K562 (cell line): ENCODE data around the gene VSIG4. TPM values are rescaled to one million over a fixed set of nuclear protein-coding genes. Genes with fewer than 3 reads are reported as not detected.
A peak's percentile ranks its signal among the peaks of the same experiment; 100 is the strongest.

Experiments used
- CTBP1 ChIP-seq: fragments of 450-650 bp; IDR thresholded peaks from 2 replicates; pipeline ENCODE4 v1.6.1; 2016; ENCODE audit warnings: borderline replicate concordance
- ETV1 ChIP-seq: fragments of 450-650 bp; conservative IDR thresholded peaks from 2 replicates; pipeline ENCODE4 v1.6.1; 2016; ENCODE audit warnings: missing genetic modification characterization, control low read depth, low read depth, missing compliant biosample characterization
- HMG20A ChIP-seq: fragments of 450-650 bp; formaldehyde crosslinking; conservative IDR thresholded peaks from 2 replicates; pipeline ENCODE4 v1.4.0; 2020; ENCODE audit warnings: mild to moderate bottlenecking, mixed read lengths
- IFI16 ChIP-seq: fragments of 250-450 bp; sonication (Bioruptor Pico); IDR thresholded peaks from 2 replicates; pipeline ENCODE4 v2.1.2; 2022; ENCODE audit warnings: mild to moderate bottlenecking, inconsistent platforms
- KDM1A ChIP-seq, 2 experiments: fragments of 450-650 bp; IDR thresholded peaks; 2 replicates each; pipeline ENCODE4 v1.6.1; 2016; ENCODE audit warnings: mild to moderate bottlenecking in 2 of 2
- KLF10 ChIP-seq: fragments of 250-450 bp; sonication (Bioruptor Pico); IDR thresholded peaks from 2 replicates; pipeline ENCODE4 v1.6.1; 2021; ENCODE audit warnings: matching md5 sums
- MTF1 ChIP-seq: fragments of 250-450 bp; sonication (Bioruptor Pico); IDR thresholded peaks from 2 replicates; pipeline ENCODE4 v1.9.0; 2021; ENCODE audit warnings: moderate library complexity, mild to moderate bottlenecking, inconsistent platforms, borderline replicate concordance
- NELFE ChIP-seq: IDR thresholded peaks from 2 replicates; pipeline ENCODE4 v1.6.1; 2011; ENCODE audit warnings: mild to moderate bottlenecking; ENCODE audit not compliant: insufficient read depth, insufficient read length
- PHF8 ChIP-seq: fragments of 200-600 bp; sonication (generic); IDR thresholded peaks from 2 replicates; pipeline ENCODE4 v1.6.1; 2012; ENCODE audit warnings: mixed run types, mild to moderate bottlenecking, inconsistent platforms, low read length, moderate library complexity, borderline replicate concordance
- RCOR1 ChIP-seq, 2 experiments: IDR thresholded peaks; 2 replicates each; pipeline ENCODE4 v1.6.1; 2012; ENCODE audit warnings: low read depth in 2 of 2, low read length in 2 of 2, borderline replicate concordance in 1 of 2, improper control_type of control experiment in 1 of 2
- REST ChIP-seq, 2 experiments: fragments of 450-650 bp; formaldehyde crosslinking in 1 of 2; IDR thresholded peaks; 2 replicates each; pipeline versions ENCODE4 v1.4.0 to v1.6.1; 2014 to 2020; ENCODE audit warnings: mild to moderate bottlenecking in 2 of 2, borderline replicate concordance in 1 of 2, low read depth in 1 of 2
- SIN3B ChIP-seq: fragments of 450-650 bp; IDR thresholded peaks from 2 replicates; pipeline ENCODE4 v1.6.1; 2017; ENCODE audit warnings: low read depth, mild to moderate bottlenecking, moderate library complexity
- SMAD1 ChIP-seq: fragments of 150-350 bp; IDR thresholded peaks from 2 replicates; pipeline ENCODE4 v1.6.1; 2014; ENCODE audit warnings: low read length, low read depth; ENCODE audit not compliant: partially characterized antibody
- STAT5A ChIP-seq: IDR thresholded peaks from 2 replicates; pipeline ENCODE4 v1.6.1; 2012; ENCODE audit warnings: low read length, inconsistent platforms, borderline replicate concordance
- TEAD2 ChIP-seq: fragments of 450-650 bp; IDR thresholded peaks from 2 replicates; pipeline ENCODE4 v1.6.1; 2016; ENCODE audit warnings: missing genetic modification characterization, control low read depth, missing compliant biosample characterization
- TGIF2 ChIP-seq: sonication (generic); formaldehyde crosslinking; IDR thresholded peaks from 2 replicates; pipeline ENCODE4 v1.8.1; 2022; ENCODE audit warnings: mild to moderate bottlenecking, missing genetic modification reagents, moderate library complexity
- XRCC5 ChIP-seq: fragments of 200-400 bp; formaldehyde crosslinking; IDR thresholded peaks from 2 replicates; pipeline ENCODE4 v1.6.1; 2017; ENCODE audit warnings: low read depth, mild to moderate bottlenecking, low read length
- ZNF280A ChIP-seq: fragments of 450-650 bp; IDR thresholded peaks from 2 replicates; pipeline ENCODE4 v1.6.1; 2018; ENCODE audit warnings: mild to moderate bottlenecking, low read depth; ENCODE audit not compliant: partially characterized antibody
- polyA plus RNA-seq, 8 experiments: library from polyadenylated mRNA; depleted of rRNA in 4 of 8; stranded (reverse) in 5 of 8; unstranded in 3 of 8; fragments of >200 nt; fragmentation: Nextera tagmentation in 2 of 8; fragmentation: Illumina TruSeq in 1 of 8; extraction: Ambion mirVana in 2 of 8; extraction: Trizol in 1 of 8; gene quantifications; 2 replicates each; pipeline versions ENCODE4 v1.2.1 to v1.2.3, GENCODE V29; 2011 to 2014; ENCODE audit warnings: inconsistent platforms in 1 of 8, missing spikeins in 1 of 8
- total RNA-seq, 7 experiments: library from RNA; depleted of rRNA in 6 of 7; stranded (reverse); fragments of >200 nt in 6 of 7; fragmentation: Illumina TruSeq in 2 of 7; extraction: Trizol in 2 of 7; gene quantifications; 2 replicates each; pipeline versions ENCODE4 v1.2.1 to v1.2.3, GENCODE V29; 2011 to 2021; ENCODE audit warnings: low replicate concordance in 1 of 7

VSIG4 gene
- total and polyA plus RNA-seq, 9 of the 15 experiments (the other 6 are each of a cell fraction or from before 2014, with no cell fraction given): 0.22 to 1.6 (median 0.46) TPM; not detected in 1

- TF ChIP-seq TGIF2 (no peak), MTF1 (no peak), RCOR1 (IDR thresholded peaks at IDR 0.05; ENCODE audit: borderline replicate concordance in 1 of 2, low read depth in 2 of 2, low read length in 2 of 2) (peak in 1 of 2 experiments; percentile 76; a peak in 2 of 4 replicates), XRCC5 (no peak), PHF8 (no peak), KLF10 (no peak), REST (IDR thresholded peaks at IDR 0.05; ENCODE audit: borderline replicate concordance) (peak; percentile 38; the same call in 1 of the 2 replicates), REST (CRISPR knock-in tag; IDR thresholded peaks at IDR 0.05; ENCODE audit: low read depth) (no peak), SIN3B (no peak), SMAD1 (peak; percentile 52), ETV1 (tag) (peak; percentile 59), HMG20A (CRISPR knock-in tag) (no peak), KDM1A (IDR thresholded peaks at IDR 0.05) (peak; percentile 73; a peak in 3 of 4 replicates), STAT5A (peak; percentile 77), IFI16 (CRISPR knock-in tag) (no peak), ZNF280A (no peak), NELFE (no peak), CTBP1 (peak; percentile 89), TEAD2 (tag) (no peak)
Measured at GRCh38 chrX:65997978-65998717, 41.7 kb downstream of the VSIG4 start (continued).
